K562 (cell line): ENCODE results near the gene RPL39. TPM values are rescaled to one million over a fixed set of nuclear protein-coding genes. Genes with fewer than 3 reads are reported as not detected.

Source experiments
- BRF2 ChIP-seq: IDR thresholded peaks from 3 replicates; pipeline ENCODE4 v1.6.1; 2011; ENCODE audit warnings: borderline replicate concordance, mild to moderate bottlenecking; ENCODE audit not compliant: insufficient read length, insufficient read depth
- CREB3 ChIP-seq: fragments of 450-650 bp; conservative IDR thresholded peaks from 2 replicates; pipeline ENCODE4 v1.6.1; 2016; ENCODE audit warnings: missing genetic modification characterization, low read depth, mild to moderate bottlenecking, missing compliant biosample characterization, moderate library complexity
- EGR1 ChIP-seq: fragments of 450-650 bp; conservative IDR thresholded peaks from 2 replicates; pipeline ENCODE4 v1.6.1; 2017; ENCODE audit warnings: mild to moderate bottlenecking
- GABPB1 ChIP-seq: sonication (generic); formaldehyde crosslinking; IDR thresholded peaks from 2 replicates; pipeline ENCODE4 v1.8.0; 2022; ENCODE audit warnings: mild to moderate bottlenecking, missing genetic modification reagents
- HNRNPLL ChIP-seq: fragments of 200-400 bp; formaldehyde crosslinking; IDR thresholded peaks from 2 replicates; pipeline ENCODE4 v1.6.1; 2017; ENCODE audit warnings: low read length, low read depth, mild to moderate bottlenecking; ENCODE audit not compliant: poor library complexity, severe bottlenecking
- MYC ChIP-seq, 2 experiments: fragments of 250-450 bp in 1 of 2; sonication (Bioruptor Pico) in 1 of 2; IDR thresholded peaks; 2 replicates each; pipeline versions ENCODE4 v1.5.1 to v1.6.1; 2012 to 2021; ENCODE audit warnings: low read depth in 2 of 2, borderline replicate concordance in 1 of 2, improper control_type of control experiment in 1 of 2, low read length in 1 of 2, mild to moderate bottlenecking in 1 of 2, moderate library complexity in 1 of 2
- PHTF2 ChIP-seq: fragments of 250-450 bp; sonication (Bioruptor Pico); IDR thresholded peaks from 2 replicates; pipeline ENCODE4 v1.5.0; 2021; ENCODE audit warnings: mild to moderate bottlenecking
- PKNOX1 ChIP-seq: fragments of 450-650 bp; IDR thresholded peaks from 2 replicates; pipeline ENCODE4 v1.6.1; 2016
- SMAD4 ChIP-seq: fragments of 250-450 bp; sonication (Bioruptor Pico); conservative IDR thresholded peaks from 2 replicates; pipeline ENCODE4 v1.8.0; 2021; ENCODE audit warnings: inconsistent platforms, mild to moderate bottlenecking, moderate library complexity
- TAF15 ChIP-seq: fragments of 200-400 bp; formaldehyde crosslinking; IDR thresholded peaks from 2 replicates; pipeline ENCODE4 v1.6.1; 2017; ENCODE audit warnings: mild to moderate bottlenecking, low read depth, low read length, moderate library complexity
- ZNF395 ChIP-seq: fragments of 200-800 bp; sonication (Bioruptor generic); IDR thresholded peaks from 2 replicates; pipeline ENCODE4 v1.6.1; 2017; ENCODE audit warnings: missing genetic modification characterization, missing compliant biosample characterization
- ZNF41 ChIP-seq: fragments of 250-450 bp; sonication (Bioruptor Pico); conservative IDR thresholded peaks from 2 replicates; pipeline ENCODE4 v1.4.0; 2020; ENCODE audit warnings: mild to moderate bottlenecking
- ZNF551 ChIP-seq: fragments of 250-450 bp; sonication (Bioruptor Pico); IDR thresholded peaks from 2 replicates; pipeline ENCODE4 v1.5.0; 2021; ENCODE audit warnings: mild to moderate bottlenecking, moderate library complexity
- ZNF696 ChIP-seq: fragments of 250-450 bp; sonication (Bioruptor Pico); conservative IDR thresholded peaks from 2 replicates; pipeline ENCODE4 v1.4.0; 2020; ENCODE audit warnings: mild to moderate bottlenecking, moderate library complexity
- polyA plus RNA-seq, 8 experiments: library from polyadenylated mRNA; depleted of rRNA in 4 of 8; stranded (reverse) in 5 of 8; unstranded in 3 of 8; fragments of >200 nt; fragmentation: Nextera tagmentation in 2 of 8; fragmentation: Illumina TruSeq in 1 of 8; extraction: Ambion mirVana in 2 of 8; extraction: Trizol in 1 of 8; gene quantifications; 2 replicates each; pipeline versions ENCODE4 v1.2.1 to v1.2.3, GENCODE V29; 2011 to 2014; ENCODE audit warnings: inconsistent platforms in 1 of 8, missing spikeins in 1 of 8
- total RNA-seq, 7 experiments: library from RNA; depleted of rRNA in 6 of 7; stranded (reverse); fragments of >200 nt in 6 of 7; fragmentation: Illumina TruSeq in 2 of 7; extraction: Trizol in 2 of 7; gene quantifications; 2 replicates each; pipeline versions ENCODE4 v1.2.1 to v1.2.3, GENCODE V29; 2011 to 2021; ENCODE audit warnings: low replicate concordance in 1 of 7
- TF ChIP-seq, protein P1 (sequence below): fragments of 450-650 bp; IDR thresholded peaks from one replicate; pipeline ENCODE4 v1.6.1; 2018; ENCODE audit warnings: mild to moderate bottlenecking, moderate library complexity; ENCODE audit not compliant: partially characterized antibody
- TF ChIP-seq, protein P2 (sequence below): sonication (generic); formaldehyde crosslinking; IDR thresholded peaks from 2 replicates; pipeline ENCODE4 v1.8.0; 2022; ENCODE audit warnings: mild to moderate bottlenecking, missing genetic modification reagents
- TF ChIP-seq, protein P3 (sequence below), 2 experiments: IDR thresholded peaks; 2 replicates each; pipeline ENCODE4 v1.6.1; 2011; ENCODE audit warnings: borderline replicate concordance in 1 of 2, control low read depth in 1 of 2, low read depth in 1 of 2, low read length in 1 of 2, mild to moderate bottlenecking in 1 of 2, mixed read lengths in 1 of 2, moderate library complexity in 1 of 2; ENCODE audit not compliant: insufficient read depth in 1 of 2, insufficient read length in 1 of 2, poor library complexity in 1 of 2, severe bottlenecking in 1 of 2; ENCODE audit errors: extremely low read depth in 1 of 2

Gene RPL39
- total and polyA plus RNA-seq, 9 of the 15 experiments (the other 6 are each of a cell fraction or from before 2014, with no cell fraction given): 1,382 to 5,043 (median 3,226) TPM

- TF ChIP-seq CREB3 (no peak), GABPB1 (CRISPR knock-in tag) (no peak), PKNOX1 (no peak), SMAD4 (CRISPR knock-in tag) (no peak), ZNF551 (CRISPR knock-in tag) (no peak), TAF15 (no peak), MYC (IDR thresholded peaks at IDR 0.05; ENCODE audit: low read depth, low read length) (no peak), MYC (CRISPR knock-in tag; IDR thresholded peaks at IDR 0.05; ENCODE audit: borderline replicate concordance, low read depth) (no peak), BRF2 (no peak), ZNF395 (CRISPR knock-in tag) (no peak), HNRNPLL (no peak), ZNF696 (CRISPR knock-in tag) (no peak), ZNF41 (CRISPR knock-in tag) (no peak), PHTF2 (CRISPR knock-in tag) (no peak), EGR1 (peak; percentile 37)
- TF ChIP-seq, protein P1, sequence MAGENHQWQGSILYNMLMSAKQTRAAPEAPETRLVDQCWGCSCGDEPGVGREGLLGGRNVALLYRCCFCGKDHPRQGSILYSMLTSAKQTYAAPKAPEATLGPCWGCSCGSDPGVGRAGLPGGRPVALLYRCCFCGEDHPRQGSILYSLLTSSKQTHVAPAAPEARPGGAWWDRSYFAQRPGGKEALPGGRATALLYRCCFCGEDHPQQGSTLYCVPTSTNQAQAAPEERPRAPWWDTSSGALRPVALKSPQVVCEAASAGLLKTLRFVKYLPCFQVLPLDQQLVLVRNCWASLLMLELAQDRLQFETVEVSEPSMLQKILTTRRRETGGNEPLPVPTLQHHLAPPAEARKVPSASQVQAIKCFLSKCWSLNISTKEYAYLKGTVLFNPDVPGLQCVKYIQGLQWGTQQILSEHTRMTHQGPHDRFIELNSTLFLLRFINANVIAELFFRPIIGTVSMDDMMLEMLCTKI: no peak
- TF ChIP-seq, protein P2, sequence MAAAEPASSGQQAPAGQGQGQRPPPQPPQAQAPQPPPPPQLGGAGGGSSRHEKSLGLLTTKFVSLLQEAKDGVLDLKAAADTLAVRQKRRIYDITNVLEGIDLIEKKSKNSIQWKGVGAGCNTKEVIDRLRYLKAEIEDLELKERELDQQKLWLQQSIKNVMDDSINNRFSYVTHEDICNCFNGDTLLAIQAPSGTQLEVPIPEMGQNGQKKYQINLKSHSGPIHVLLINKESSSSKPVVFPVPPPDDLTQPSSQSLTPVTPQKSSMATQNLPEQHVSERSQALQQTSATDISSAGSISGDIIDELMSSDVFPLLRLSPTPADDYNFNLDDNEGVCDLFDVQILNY (CRISPR knock-in tag): no peak
- TF ChIP-seq, protein P3, sequence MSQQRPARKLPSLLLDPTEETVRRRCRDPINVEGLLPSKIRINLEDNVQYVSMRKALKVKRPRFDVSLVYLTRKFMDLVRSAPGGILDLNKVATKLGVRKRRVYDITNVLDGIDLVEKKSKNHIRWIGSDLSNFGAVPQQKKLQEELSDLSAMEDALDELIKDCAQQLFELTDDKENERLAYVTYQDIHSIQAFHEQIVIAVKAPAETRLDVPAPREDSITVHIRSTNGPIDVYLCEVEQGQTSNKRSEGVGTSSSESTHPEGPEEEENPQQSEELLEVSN (IDR thresholded peaks at IDR 0.05; ENCODE audit: borderline replicate concordance in 1 of 2, extremely low read depth in 1 of 2, insufficient read depth in 1 of 2, insufficient read length in 1 of 2, low read depth in 1 of 2, low read length in 1 of 2, poor library complexity in 1 of 2, severe bottlenecking in 1 of 2): no peak
Measured at GRCh38 chrX:119745283-119745848, 46.1 kb downstream of the RPL39 start (continued).
